HG03060 (cell line): ENCODE results near the gene MPP2.
"Not testable (repeated sequence)": the region's sequence is repeated elsewhere in the genome, so short reads cannot be mapped to it uniquely, and the experiment has no call there.

ENCODE experiments used
- ATAC-seq: cut with Tn5 transposase; IDR thresholded peaks from one replicate; pipeline ENCODE4 v1.9.1; 2021; ENCODE audit warnings: low read depth, moderate number of reproducible peaks; ENCODE audit not compliant: unreplicated experiment

MPP2 gene

GRCh38 chr17:43907425-43907981 is at the start of gene MPP2:
MPP2 (minus strand) TSS chr17:43907536; CDS start chr17:43904460, 3,076 bp downstream.
- ATAC-seq: no peak

GRCh38 chr17:43956222-43956621 is 48.9 kb upstream of the MPP2 start:
- no peak for ATAC-seq

DNA sequence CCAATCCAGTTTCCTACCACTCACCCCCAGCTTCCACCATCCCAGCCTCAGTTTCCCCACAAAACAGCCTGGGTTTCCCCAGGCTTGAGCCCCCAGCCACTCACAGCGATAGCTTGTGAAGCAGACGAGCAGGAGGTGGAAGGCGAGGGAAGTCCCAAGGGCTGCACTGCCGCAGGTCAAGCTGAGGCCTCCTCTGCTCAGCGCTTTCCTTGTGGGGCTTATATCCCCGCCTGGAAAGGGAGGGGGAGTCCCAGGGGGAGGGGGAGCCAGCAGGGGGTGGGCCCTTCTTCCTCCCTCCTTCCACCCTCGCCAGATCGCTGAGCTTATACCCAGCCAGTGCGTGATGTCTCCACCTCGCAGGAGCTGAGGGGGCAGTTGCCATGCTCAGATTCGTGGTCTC is 46.4 kb upstream of the MPP2 start, which contains the start of gene PYY:
TSS of gene PYY (minus strand) at position 195 of the 400 bp plus-strand sequence. CDS start 457 bp downstream, outside the sequence.
- ATAC-seq: no peak

DNA sequence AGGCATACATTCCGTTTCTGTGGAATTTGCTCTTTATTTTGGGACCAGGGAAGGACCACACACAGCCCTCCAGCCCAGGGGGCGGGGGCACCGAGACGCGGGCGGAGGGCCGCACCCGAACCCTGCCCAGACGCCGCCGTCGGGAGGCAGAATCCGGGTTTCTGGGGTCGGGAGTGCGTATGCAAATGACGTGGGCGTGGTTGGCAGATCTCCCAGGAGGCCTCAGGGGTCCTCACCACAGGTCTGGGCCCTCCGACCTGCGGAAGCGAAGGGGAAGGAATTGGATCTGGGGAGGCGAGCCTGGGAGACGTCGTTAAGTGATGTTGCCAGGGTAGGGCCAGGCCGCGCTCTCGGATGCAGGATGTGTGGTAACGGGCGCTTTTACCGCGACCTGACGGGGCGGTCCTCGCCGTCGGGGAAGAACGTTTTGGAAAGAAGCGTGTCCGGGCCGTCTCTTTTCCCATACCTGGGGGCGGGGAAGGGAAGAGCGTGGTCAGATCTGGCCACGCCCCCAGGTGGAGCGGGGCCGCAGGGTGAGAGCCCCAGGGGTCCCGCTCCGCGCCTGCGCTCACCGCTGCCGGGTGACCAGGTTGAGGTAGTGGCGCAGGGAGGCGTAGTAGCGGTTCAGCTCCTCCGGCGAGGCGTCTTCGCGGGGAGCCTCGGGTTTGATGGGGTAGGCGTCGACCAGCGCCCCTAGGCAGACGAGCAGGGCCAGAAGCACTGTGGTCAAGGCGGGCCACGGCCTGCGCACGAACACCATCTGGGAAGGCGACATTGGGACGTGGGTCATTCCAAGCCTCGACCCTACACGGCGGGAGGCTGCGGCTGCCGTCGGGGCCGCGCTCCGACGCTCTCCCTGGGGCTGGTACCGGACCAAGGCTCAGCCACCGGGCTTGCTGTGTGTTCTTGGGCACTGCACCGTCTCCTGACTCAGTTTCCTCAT is 45.7 kb upstream of the MPP2 start:
- ATAC-seq: no peak

DNA sequence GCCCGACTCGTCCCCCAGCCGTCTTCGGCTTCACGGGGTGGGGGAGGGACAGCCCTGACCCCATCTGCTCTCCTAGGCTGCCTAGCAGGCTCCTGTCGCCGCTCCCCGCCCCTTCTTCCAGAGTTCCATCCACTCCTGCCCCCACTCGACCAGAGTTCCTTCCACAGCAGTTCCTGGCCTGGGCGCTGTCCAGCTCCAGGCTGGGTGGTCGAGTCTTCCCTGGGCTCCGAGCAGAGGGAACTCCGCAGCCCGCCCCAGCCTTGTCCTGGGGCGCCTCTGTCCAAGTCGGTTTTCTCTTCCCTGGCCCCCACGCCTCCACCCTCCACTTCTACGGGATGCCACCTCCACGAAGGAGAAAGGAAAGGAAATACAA is 45.0 kb upstream of the MPP2 start:
- no peak for ATAC-seq

- ATAC-seq: no peak
Observed at GRCh38 chr17:43951750-43952149, 44.4 kb upstream of the MPP2 start.

- ATAC-seq: no peak
Observed at GRCh38 chr17:43950554-43950953, 43.2 kb upstream of the MPP2 start.

GRCh38 chr17:43949781-43950180 is 42.4 kb upstream of the MPP2 start:
- no peak for ATAC-seq

DNA sequence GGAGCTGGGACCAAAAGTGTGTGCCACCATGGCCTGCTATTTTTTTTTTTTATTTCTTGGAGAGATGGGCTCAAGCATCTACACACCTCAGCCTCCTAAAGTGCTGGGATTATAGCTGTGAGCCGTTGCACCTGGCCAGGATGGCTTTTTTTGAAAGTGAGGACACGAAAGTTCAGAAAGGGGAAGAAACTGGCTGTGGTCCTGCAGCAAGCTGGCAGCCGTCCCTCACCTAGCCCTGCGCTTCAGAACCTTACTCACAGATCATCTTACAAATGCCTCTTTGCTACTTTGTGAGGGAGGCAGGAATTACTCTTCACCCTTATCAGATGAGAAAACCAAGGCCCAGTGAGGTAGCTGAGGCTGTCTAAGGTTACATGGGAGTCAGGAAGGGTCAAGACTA is 39.4 kb upstream of the MPP2 start:
- ATAC-seq: no peak

DNA sequence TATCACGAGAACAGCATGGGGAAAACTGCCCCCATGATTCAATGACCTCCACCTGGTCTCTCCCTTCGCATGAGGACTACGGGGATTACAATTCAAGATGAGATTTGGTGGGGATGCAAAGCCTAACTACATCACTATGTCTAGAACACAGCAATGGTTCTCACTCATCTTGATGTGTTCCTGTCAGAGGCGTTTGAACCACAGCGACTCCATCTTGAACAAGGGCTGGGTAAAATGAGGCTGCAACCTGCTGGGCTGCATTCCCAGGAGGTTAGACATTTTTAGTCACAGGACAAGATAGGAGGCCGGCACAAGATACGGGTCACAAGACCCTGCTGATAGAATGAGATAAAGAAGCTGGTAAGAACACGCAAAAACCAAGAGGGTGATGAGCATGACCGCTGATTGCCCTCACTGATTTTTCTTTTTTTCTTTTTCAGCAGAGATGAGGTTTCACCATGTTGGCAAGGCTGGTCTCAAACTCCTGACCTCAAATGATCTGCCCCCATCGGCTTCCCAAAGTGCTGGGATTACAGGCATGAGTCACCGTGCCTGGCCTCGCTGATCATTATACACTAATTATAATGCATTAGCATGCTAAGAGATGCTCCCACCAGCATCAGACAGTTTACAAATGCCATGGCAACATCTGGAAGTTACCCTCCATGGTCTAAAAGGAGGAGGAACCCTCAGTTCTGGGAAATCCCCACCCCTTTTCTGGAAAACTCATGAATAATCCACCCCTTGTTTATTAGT is 37.9 kb upstream of the MPP2 start:
- ATAC-seq: no peak

DNA sequence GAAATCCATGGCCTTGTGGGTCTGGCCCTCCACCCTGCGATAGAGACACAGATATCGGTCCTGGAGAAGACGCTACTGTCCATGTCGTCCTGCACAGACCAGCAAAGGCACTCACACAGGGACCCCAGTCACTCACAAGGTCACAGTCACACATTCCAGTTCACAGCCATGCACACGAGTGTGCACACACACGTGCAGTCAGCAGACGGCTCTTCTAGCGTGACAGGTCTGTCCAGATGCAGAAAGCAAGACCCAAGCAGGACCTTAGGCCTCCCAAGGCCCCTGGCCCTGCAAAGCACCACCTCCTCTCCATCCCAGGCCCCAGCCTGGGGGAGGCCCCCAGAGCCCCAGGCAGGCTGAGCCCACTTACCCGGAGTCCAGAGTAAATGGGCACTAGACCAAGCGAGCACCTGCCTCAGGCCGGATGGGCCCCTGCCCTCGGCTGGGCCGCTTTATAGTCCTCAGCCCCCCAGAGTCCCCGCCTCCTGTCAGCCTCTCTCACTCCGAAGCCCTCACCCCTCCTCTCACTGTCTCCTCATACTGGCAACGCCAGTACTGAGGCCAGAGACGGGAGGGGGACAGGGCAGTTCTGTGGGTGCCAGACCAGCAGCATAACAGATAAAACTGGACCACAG is 34.8 kb upstream of the MPP2 start, which contains the start of gene PPY:
TSS of gene PPY (minus strand) at position 426 of the 635 bp plus-strand sequence. CDS start 822 bp downstream, outside the sequence.
- ATAC-seq: no peak

- ATAC-seq: no peak
Observed at GRCh38 chr17:43940630-43941029, 33.3 kb upstream of the MPP2 start.

DNA sequence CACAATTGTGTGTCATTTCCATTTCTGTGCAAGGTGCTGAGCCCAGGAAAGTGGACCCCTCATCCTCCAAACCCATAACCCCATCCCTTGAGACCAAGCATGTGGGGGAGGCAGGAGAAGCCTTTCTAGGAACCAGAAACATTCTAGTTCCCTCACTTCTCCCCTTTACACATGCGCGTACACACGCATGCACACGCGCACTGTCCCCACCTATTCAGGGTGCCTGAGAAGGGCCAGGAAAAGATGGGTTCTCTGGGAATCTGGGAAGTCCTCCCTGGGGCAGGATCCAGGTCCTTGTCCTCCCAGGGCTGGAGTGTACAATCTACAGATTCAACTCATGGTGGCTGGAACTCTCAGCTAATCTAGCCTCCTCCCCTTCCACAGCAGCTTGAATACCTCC is 32.5 kb upstream of the MPP2 start:
- ATAC-seq: no peak

GRCh38 chr17:43939452-43939851 is 32.1 kb upstream of the MPP2 start:
- ATAC-seq: not testable (repeated sequence)

DNA sequence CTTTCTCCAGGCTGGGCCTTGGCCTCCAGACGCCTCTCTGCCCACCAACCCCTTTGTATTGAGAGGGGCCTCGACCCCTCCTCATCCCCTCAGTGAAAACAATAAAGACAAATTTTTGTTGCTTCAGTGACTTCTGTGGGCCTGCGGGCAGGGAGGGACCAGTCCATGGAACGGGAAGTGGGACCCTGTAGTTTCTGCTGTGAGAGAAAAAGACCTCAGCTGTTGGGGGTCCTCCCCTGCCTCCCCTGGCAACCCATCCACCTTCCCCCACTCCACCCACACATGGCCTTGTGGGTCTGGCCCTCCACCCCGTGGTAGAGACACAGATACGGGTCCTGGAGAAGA is 31.5 kb upstream of the MPP2 start:
- ATAC-seq: no peak

DNA sequence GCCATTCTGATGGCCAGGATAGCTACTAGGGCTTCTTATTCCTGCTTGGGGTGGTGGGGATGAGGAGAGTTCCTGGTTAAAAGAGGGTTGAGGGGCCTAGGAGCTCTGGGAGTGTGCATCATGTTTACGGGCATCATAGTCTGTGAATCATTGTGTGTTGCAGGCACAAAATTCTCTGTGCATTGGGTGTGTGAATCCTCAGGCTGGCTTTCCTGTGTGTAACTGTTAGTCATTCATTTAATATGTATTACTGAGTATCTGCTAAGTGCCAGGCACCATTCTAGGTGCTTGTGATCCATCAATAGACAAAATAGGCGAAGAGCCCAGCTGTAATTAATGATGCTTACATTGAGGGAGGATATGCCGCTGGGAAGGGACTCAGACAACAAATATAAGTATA is 29.1 kb upstream of the MPP2 start:
- ATAC-seq: no peak

DNA sequence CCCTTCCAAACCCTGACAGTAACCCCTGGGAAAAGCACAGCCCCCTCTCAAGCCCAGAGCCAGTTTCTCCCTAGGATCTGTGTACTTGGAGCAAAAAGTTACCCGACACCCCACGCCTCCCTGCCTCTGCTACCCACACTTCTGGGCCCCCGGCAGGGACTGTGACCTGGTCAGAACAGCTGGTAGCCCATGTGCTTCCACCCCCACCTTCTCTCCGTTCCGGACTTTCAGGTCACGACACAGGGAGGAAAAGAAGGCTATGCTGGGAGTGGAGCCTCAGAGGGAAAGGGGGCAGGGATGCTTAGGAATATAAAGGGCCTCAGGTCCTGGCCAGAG is 28.6 kb upstream of the MPP2 start:
- ATAC-seq: no peak

GRCh38 chr17:43935204-43935925 is 28.0 kb upstream of the MPP2 start:
- ATAC-seq: no peak

GRCh38 chr17:43932923-43933322 is 25.6 kb upstream of the MPP2 start:
- no peak for ATAC-seq

DNA sequence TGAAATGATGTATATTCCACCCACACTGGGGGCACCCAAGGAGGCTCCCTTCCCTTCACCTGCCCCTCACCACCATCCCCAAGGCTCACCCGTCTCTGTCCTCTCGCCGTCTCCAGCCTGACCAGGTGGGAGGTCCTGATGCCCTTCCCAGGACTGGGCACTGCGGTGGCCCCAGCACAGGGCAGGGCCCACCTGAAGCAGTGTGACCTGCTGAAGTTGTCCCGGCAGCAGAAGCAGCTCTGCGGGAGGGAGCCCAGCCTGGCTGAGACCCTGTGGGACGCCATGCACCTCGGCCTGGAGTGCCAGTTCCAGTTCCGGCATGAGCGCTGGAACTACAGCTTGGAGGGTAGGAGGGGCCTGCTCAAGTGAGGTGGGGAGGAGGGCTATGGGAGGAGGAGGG is 25.0 kb upstream of the MPP2 start:
- no peak for ATAC-seq
